Astrocyte (in vitro differentiated cells and primary cell): ENCODE results near the gene POLD2. TPM values are rescaled to one million over a fixed set of nuclear protein-coding genes. Genes with fewer than 3 reads are reported as not detected.

Experiments used
- DNase-seq: peaks from one replicate; pipeline ENCODE4 v3.0.0-alpha.2; 2010; ENCODE audit warnings: low read depth
- FAIRE-seq: peaks from 2 replicates; lab custom pipeline; 2011; peaks lifted over from hg19 to GRCh38; lab: Jason Lieb, UNC
- H2AFZ ChIP-seq: 2 replicates; pipeline ENCODE4 v1.6.0; 2012; ENCODE audit warnings: low read depth, low read length, inconsistent platforms
- H3K27ac ChIP-seq: 2 replicates; pipeline ENCODE4 v1.5.1; 2011; ENCODE audit warnings: low read depth, low read length, inconsistent platforms
- H3K27me3 ChIP-seq: 2 replicates; pipeline ENCODE4 v1.6.0; 2011; ENCODE audit warnings: low read length, inconsistent platforms; ENCODE audit not compliant: insufficient read depth
- H3K36me3 ChIP-seq: 2 replicates; pipeline ENCODE4 v1.5.1; 2011; ENCODE audit warnings: low read length, inconsistent platforms; ENCODE audit not compliant: insufficient read depth
- H3K4me1 ChIP-seq: 2 replicates; pipeline ENCODE4 v1.5.1; 2011; ENCODE audit warnings: low read length, inconsistent platforms; ENCODE audit not compliant: insufficient read depth
- H3K4me2 ChIP-seq: 2 replicates; pipeline ENCODE4 v1.6.0; 2012; ENCODE audit warnings: low read length, inconsistent platforms
- H3K4me3 ChIP-seq: 2 replicates; pipeline ENCODE4 v1.5.1; 2011; ENCODE audit warnings: low read depth, mild to moderate bottlenecking, low read length, inconsistent platforms; ENCODE audit not compliant: insufficient read depth
- H3K79me2 ChIP-seq: 2 replicates; pipeline ENCODE4 v1.6.0; 2012; ENCODE audit warnings: mild to moderate bottlenecking, low read length, inconsistent platforms; ENCODE audit not compliant: insufficient read depth
- H3K9ac ChIP-seq: 2 replicates; pipeline ENCODE4 v1.6.0; 2012; ENCODE audit warnings: mild to moderate bottlenecking, low read length, inconsistent platforms
- H3K9me3 ChIP-seq: 2 replicates; pipeline ENCODE4 v1.5.1; 2012; ENCODE audit warnings: low read depth, mild to moderate bottlenecking, low read length, inconsistent platforms; ENCODE audit not compliant: insufficient read depth
- H4K20me1 ChIP-seq: 2 replicates; pipeline ENCODE4 v1.6.0; 2012; ENCODE audit warnings: low read length, inconsistent platforms; ENCODE audit not compliant: insufficient read depth
- H3K27ac Mint-ChIP-seq: one replicate; pipeline ENCODE4 v1.8.0; 2021; ENCODE audit warnings: mild to moderate bottlenecking, mixed read lengths; ENCODE audit not compliant: unreplicated experiment
- H3K27me3 Mint-ChIP-seq: one replicate; pipeline ENCODE4 v1.8.0; 2021; ENCODE audit warnings: low read depth, mixed read lengths; ENCODE audit not compliant: unreplicated experiment
- H3K36me3 Mint-ChIP-seq: one replicate; pipeline ENCODE4 v1.8.0; 2021; ENCODE audit warnings: low read depth, mixed read lengths; ENCODE audit not compliant: unreplicated experiment
- H3K4me1 Mint-ChIP-seq: one replicate; pipeline ENCODE4 v1.8.0; 2021; ENCODE audit warnings: low read depth, mixed read lengths; ENCODE audit not compliant: unreplicated experiment
- H3K4me3 Mint-ChIP-seq: one replicate; pipeline ENCODE4 v1.8.0; 2021; ENCODE audit warnings: mild to moderate bottlenecking, moderate library complexity, mixed read lengths; ENCODE audit not compliant: unreplicated experiment
- H3K9me3 Mint-ChIP-seq: one replicate; pipeline ENCODE4 v1.8.0; 2021; ENCODE audit warnings: mild to moderate bottlenecking, mixed read lengths; ENCODE audit not compliant: unreplicated experiment
- CTCF ChIP-seq: IDR thresholded peaks from 2 replicates; pipeline ENCODE4 v1.5.1; 2011; ENCODE audit warnings: low read depth, mild to moderate bottlenecking, inconsistent platforms, low read length, moderate library complexity; ENCODE audit not compliant: insufficient read depth
- EZH2 ChIP-seq: IDR thresholded peaks from 2 replicates; pipeline ENCODE4 v1.6.1; 2012; ENCODE audit warnings: mild to moderate bottlenecking, low read length, inconsistent platforms; ENCODE audit not compliant: insufficient read depth
- total RNA-seq: library from RNA; stranded (reverse); gene quantifications from 2 replicates; pipeline ENCODE4 v1.2.1, GENCODE V29; 2021

The POLD2 gene
- total RNA-seq, 1 donor from 2014 or later, result 67.7 TPM

GRCh38 chr7:44152971-44153947 lies 29.9 kb upstream of the POLD2 start:
- Mint-ChIP-seq H3K36me3 (no peaks in the 10 kb centered on the region), H3K27ac (no peak overlapping the region), H3K27me3 (peaks cover 54% of the 10 kb centered on the region), H3K4me3 (no peak overlapping the region), H3K9me3 (peaks cover 2% of the 10 kb centered on the region), H3K4me1 (no peaks in the 10 kb centered on the region)
- no peak overlapping the region for H3K27ac ChIP-seq
- no peaks in the 10 kb centered on the region for H3K79me2 ChIP-seq
- H2AFZ ChIP-seq, result no peak overlapping the region
- H3K27me3 ChIP-seq, result no peaks in the 10 kb centered on the region
- no peaks in the 10 kb centered on the region for H3K9me3 ChIP-seq
- H3K36me3 ChIP-seq, result no peaks in the 10 kb centered on the region
- no peak overlapping the region for H3K4me3 ChIP-seq
- FAIRE-seq, result no peak
- no peak for TF ChIP-seq CTCF
- no peak for TF ChIP-seq EZH2
- no peaks in the 10 kb centered on the region for H3K4me1 ChIP-seq
- no peaks in the 10 kb centered on the region for H4K20me1 ChIP-seq
- no peak overlapping the region for H3K9ac ChIP-seq
- DNase-seq, result no peak
- H3K4me2 ChIP-seq, result no peak overlapping the region

- Histone ChIP-seq H3K27me3 (peaks cover 2% of the 10 kb centered on the region), H3K4me1 (no peaks in the 10 kb centered on the region), H3K4me2 (no peak overlapping the region), H3K79me2 (no peaks in the 10 kb centered on the region), H3K9me3 (no peaks in the 10 kb centered on the region), H3K9ac (no peak overlapping the region), H3K4me3 (no peak overlapping the region), H3K36me3 (no peaks in the 10 kb centered on the region), H2AFZ (no peak overlapping the region), H4K20me1 (no peaks in the 10 kb centered on the region), H3K27ac (no peak overlapping the region)
- no peaks in the 10 kb centered on the region for H3K4me1 Mint-ChIP-seq
- no peak for DNase-seq
- peaks cover 2% of the 10 kb centered on the region for H3K9me3 Mint-ChIP-seq
- peaks cover 54% of the 10 kb centered on the region for H3K27me3 Mint-ChIP-seq
- no peak for FAIRE-seq
- TF ChIP-seq CTCF (no peak), EZH2 (no peak)
- no peaks in the 10 kb centered on the region for H3K36me3 Mint-ChIP-seq
- no peak overlapping the region for H3K4me3 Mint-ChIP-seq
- H3K27ac Mint-ChIP-seq, result no peak overlapping the region
These were observed 28.6 kb upstream of the POLD2 start for GRCh38 chr7:44151956-44152355.
